ENCODE results near the gene SLC6A11. TPM values are rescaled to one million over a fixed set of nuclear protein-coding genes. Genes with fewer than 3 reads are reported as not detected.

SLC6A11 gene
- total and polyA plus RNA-seq, 7 donors: 0.06 TPM; not detected in 6

DNA sequence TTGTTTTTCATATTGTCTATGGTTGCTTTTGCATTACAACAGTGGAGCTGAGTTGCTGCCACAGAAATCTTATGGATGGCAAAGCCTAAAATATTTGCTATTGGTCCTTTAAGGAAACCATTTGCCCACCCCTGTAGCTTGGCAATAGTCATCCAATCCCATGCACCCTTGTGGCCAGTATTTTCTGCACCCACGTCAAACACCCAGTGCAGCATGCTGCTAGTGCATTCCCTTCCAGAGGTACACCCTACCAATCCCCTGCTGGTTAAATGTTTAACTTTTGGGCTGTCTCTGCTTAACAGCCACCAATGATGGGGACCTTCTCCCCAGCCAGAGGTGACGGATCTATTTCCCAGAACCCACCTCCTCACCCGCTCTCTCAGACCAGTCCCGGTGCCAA lies 23.8 kb upstream of the SLC6A11 start:
- no peaks in the 10 kb centered on the region for H3K9me3 ChIP-seq
- DNase-seq (no peak), ATAC-seq (no peak)
- no peaks in the 10 kb centered on the region for H3K4me1 ChIP-seq
- H3K36me3 ChIP-seq (ENCODE audit: insufficient read depth in 1 of 2, low read depth in 1 of 2): no peaks in the 10 kb centered on the region
- intact Hi-C loops (cut with DNase I): no loop called here
- WGBS, 3 donors: 67 to 76% (median 76%) methylated on average over 4 of the region's 4 CpGs
- no peak overlapping the region for H3K27ac ChIP-seq
- no peak overlapping the region for H3K4me3 ChIP-seq
- peaks cover 4 to 18% (median 8%) of the 10 kb centered on the region in 3 donors for H3K27me3 ChIP-seq (ENCODE audit: insufficient read depth in 3 of 3, low read length in 2 of 3)
- TF ChIP-seq, protein P1, sequence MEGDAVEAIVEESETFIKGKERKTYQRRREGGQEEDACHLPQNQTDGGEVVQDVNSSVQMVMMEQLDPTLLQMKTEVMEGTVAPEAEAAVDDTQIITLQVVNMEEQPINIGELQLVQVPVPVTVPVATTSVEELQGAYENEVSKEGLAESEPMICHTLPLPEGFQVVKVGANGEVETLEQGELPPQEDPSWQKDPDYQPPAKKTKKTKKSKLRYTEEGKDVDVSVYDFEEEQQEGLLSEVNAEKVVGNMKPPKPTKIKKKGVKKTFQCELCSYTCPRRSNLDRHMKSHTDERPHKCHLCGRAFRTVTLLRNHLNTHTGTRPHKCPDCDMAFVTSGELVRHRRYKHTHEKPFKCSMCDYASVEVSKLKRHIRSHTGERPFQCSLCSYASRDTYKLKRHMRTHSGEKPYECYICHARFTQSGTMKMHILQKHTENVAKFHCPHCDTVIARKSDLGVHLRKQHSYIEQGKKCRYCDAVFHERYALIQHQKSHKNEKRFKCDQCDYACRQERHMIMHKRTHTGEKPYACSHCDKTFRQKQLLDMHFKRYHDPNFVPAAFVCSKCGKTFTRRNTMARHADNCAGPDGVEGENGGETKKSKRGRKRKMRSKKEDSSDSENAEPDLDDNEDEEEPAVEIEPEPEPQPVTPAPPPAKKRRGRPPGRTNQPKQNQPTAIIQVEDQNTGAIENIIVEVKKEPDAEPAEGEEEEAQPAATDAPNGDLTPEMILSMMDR (IDR thresholded peaks at IDR 0.05): no peak

DNA sequence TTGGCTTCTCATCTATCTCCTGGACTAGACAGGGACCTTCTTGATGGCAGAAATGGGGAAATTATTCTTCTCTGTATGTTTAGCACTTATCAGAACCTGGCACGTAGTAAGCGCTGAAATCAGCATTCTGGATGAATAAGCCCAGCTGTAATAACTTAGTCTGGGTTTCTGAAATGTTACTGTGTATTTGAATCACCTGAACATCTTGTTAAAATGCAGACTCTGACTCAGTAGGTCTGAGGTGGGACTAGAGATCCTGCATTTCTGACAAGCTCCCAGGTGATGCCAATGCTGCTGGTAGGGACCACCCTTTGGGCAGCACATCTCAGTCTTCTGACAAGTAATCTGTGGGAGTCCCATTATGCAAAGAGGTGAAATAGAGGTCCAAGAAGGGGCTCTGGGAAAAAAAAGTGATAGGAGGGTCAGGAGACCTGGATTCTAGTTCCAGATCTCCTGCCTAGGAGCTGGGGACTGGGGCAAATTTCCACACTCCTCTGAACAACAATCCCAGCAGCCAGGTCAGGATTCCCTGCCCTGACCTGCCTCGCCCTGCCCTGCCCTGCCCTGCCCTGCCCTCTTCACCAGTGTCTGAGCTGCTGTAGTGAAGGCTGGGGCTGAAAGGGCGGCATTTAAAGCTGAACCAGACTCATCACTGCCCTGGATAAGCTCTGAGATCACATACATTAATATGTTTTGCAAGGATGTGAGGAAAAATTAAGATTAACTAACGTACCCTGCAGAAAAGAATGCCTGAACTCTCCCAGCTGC lies 17.2 kb upstream of the SLC6A11 start:
- peaks cover 0 to 24% (median 6%) of the 10 kb centered on the region in 3 donors for H3K27me3 ChIP-seq (ENCODE audit: insufficient read depth in 3 of 3, low read length in 2 of 3)
- ATAC-seq: no peak
- intact Hi-C loops (cut with DNase I): no loop called here

DNA sequence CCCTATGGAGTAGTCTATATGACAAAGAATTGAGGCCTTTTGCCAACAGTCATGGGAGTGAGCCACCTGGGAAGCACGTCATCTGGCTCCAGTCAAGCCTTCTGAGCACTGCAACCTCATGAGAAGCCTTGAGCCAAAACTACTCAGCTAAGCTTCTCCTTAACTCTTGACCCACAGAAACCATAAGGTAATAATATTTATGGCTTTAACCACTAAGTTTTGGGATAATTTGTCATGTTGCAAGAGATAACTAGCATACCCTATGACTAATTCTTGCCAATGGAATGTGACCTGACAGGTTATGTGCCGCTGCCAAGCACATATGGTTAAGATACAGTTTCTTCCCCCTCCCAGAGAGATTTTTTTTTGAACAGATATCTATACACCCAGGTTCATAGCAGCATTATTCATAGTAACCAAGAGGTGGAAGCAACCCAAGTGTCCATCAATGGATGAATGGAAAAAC lies 11.8 kb upstream of the SLC6A11 start:
- Histone ChIP-seq H3K27me3 (ENCODE audit: insufficient read depth in 3 of 3, low read length in 2 of 3) (peaks cover 0 to 13% (median 1%) of the 10 kb centered on the region in 3 donors), H3K4me1 (no peaks in the 10 kb centered on the region), H3K9me3 (no peaks in the 10 kb centered on the region), H3K4me3 (no peak overlapping the region), H3K27ac (no peak overlapping the region), H3K36me3 (ENCODE audit: insufficient read depth in 1 of 2, low read depth in 1 of 2) (no peaks in the 10 kb centered on the region)
- no peak for DNase-seq
- ATAC-seq: no peak
- intact Hi-C loops (cut with DNase I): no loop called here
- TF ChIP-seq, protein P1 (IDR thresholded peaks at IDR 0.05): no peak
- 33 to 47% (median 46%) methylated on average over 2 of the region's 2 CpGs for WGBS, 3 donors

More for the DNA sequence above, 17.2 kb upstream of the SLC6A11 start:
- no peaks in the 10 kb centered on the region for H3K4me1 ChIP-seq
- no peak overlapping the region for H3K27ac ChIP-seq
- no peak for DNase-seq
- TF ChIP-seq, protein P1 (IDR thresholded peaks at IDR 0.05): no peak
- H3K36me3 ChIP-seq (ENCODE audit: insufficient read depth in 1 of 2, low read depth in 1 of 2): no peaks in the 10 kb centered on the region
- 43 to 50% (median 46%) methylated on average over 5 of the region's 5 CpGs for WGBS, 3 donors
- no peaks in the 10 kb centered on the region for H3K9me3 ChIP-seq
- no peak overlapping the region for H3K4me3 ChIP-seq

DNA sequence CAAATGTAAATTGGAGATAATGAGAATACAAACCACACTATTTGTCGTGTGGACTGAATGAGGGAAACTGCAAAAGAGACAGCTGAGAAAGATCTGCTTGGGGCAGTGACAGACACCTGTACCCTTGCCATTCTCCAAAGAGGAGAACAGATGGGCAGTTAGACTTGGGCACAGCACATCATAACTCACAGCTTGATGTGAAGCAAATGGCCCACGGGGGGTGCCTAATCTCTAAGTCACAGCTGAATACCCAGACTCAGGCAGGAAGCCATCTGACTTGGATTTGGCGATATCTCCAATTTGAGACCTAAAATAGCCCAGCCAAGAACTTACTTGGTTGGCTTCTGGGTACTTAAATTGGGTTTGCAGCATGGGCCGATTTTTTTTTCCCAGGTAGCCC lies 10.0 kb upstream of the SLC6A11 start:
- ATAC-seq: no peak
- WGBS, 3 donors: 32 to 47% (median 35%) methylated on average over 4 of the region's 4 CpGs
- TF ChIP-seq, protein P1 (IDR thresholded peaks at IDR 0.05): no peak

More for the DNA sequence above, 10.0 kb upstream of the SLC6A11 start:
- no peaks in the 10 kb centered on the region for H3K4me1 ChIP-seq
- H3K4me3 ChIP-seq: no peak overlapping the region
- no peaks in the 10 kb centered on the region for H3K36me3 ChIP-seq (ENCODE audit: insufficient read depth in 1 of 2, low read depth in 1 of 2)
- no peak for DNase-seq
- H3K27me3 ChIP-seq (ENCODE audit: insufficient read depth in 3 of 3, low read length in 2 of 3): peaks cover 0 to 13% (median 1%) of the 10 kb centered on the region in 3 donors
- no peaks in the 10 kb centered on the region for H3K9me3 ChIP-seq
- no peak overlapping the region for H3K27ac ChIP-seq
- intact Hi-C loops (cut with DNase I): no loop called here

Measured in psoas muscle (tissue), 8 donors.